ENCODE data around the gene MPZL3. TPM values are rescaled to one million over a fixed set of nuclear protein-coding genes. Genes with fewer than 3 reads are reported as not detected.
A peak's percentile ranks its signal among the peaks of the same experiment; 100 is the strongest.

MPZL3 gene
- total and polyA plus RNA-seq, 2 donors, result 3.9 to 7.0 TPM

DNA sequence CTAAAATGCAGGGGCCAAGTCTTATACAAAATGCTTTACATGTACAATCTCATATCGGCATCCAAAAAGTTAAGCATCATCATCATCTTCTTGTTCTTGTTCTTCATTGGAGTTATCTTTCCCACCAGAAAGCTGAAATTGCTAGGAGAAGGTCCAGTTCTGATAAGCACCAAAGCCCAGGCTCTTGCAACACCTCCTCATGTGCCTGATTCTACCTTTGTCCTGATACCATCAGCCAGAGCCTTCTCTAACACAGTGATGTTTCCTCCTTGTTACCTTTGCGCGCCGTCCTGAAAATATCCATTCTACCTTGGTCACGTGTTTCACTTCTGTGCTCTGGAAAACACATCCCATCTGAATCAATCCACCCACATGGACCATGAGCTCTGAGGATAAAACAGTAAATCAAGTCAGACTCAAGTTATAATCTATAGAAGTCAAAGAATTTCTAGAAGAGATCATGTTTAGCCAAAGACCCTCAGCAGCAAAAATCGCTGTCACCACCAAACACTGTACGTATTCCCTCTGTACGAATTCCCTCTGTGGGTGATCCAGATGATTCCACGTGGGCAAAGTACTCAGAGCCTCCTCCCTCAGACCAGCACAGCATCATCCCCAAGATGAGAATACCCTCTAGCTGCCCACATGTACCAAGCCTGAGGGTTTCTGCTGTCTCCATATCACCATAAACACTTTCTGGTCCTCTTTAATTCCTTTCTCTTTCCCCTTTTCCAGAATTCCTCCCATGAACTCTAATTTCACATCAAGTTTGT lies 46.4 kb downstream of the MPZL3 start:
- Histone ChIP-seq H3K36me3 (ENCODE audit: control insufficient read depth in 2 of 2, insufficient read depth in 2 of 2, low read length in 1 of 2) (peaks cover 0 to 19% of the 10 kb centered on the region in 2 donors), H3K27me3 (ENCODE audit: control insufficient read depth in 2 of 2, insufficient read depth in 1 of 2, low read length in 1 of 2) (no peaks in the 10 kb centered on the region)
- WGBS, result 97% methylated on average over 9 of the region's 9 CpGs

GRCh38 chr11:118202599-118203422 lies 49.4 kb downstream of the MPZL3 start:
- Histone ChIP-seq H3K27ac (ENCODE audit: low read depth in 1 of 2, low read length in 1 of 2) (peak overlapping the region; percentile 38 to 62), H3K4me1 (ENCODE audit: control insufficient read depth in 2 of 2, insufficient read depth in 2 of 2, low read length in 2 of 2) (peaks cover 34 to 60% of the 10 kb centered on the region in 2 donors), H3K4me3 (ENCODE audit: low read length in 2 of 2) (no peak overlapping the region), H3K36me3 (ENCODE audit: control insufficient read depth in 2 of 2, insufficient read depth in 2 of 2, low read length in 1 of 2) (peaks cover 0 to 22% of the 10 kb centered on the region in 2 donors), H3K9me3 (ENCODE audit: control insufficient read depth in 2 of 2, insufficient read depth in 1 of 2, low read length in 1 of 2) (no peaks in the 10 kb centered on the region), H3K27me3 (ENCODE audit: control insufficient read depth in 2 of 2, insufficient read depth in 1 of 2, low read length in 1 of 2) (no peaks in the 10 kb centered on the region)
- peak in 1 of 9 donors; percentile 70 for DNase-seq (ENCODE audit: low read depth in 6 of 9, low spot score in 9 of 9)
- WGBS, result 67% methylated on average over 7 of the region's 7 CpGs

More for the DNA sequence above, 46.4 kb downstream of the MPZL3 start:
- H3K4me3 ChIP-seq (ENCODE audit: low read length in 2 of 2), result no peak overlapping the region
- no peaks in the 10 kb centered on the region for H3K9me3 ChIP-seq (ENCODE audit: control insufficient read depth in 2 of 2, insufficient read depth in 1 of 2, low read length in 1 of 2)
- H3K4me1 ChIP-seq (ENCODE audit: control insufficient read depth in 2 of 2, insufficient read depth in 2 of 2, low read length in 2 of 2), result peaks cover 29 to 46% of the 10 kb centered on the region in 2 donors
- H3K27ac ChIP-seq (ENCODE audit: low read depth in 1 of 2, low read length in 1 of 2), result peak overlapping the region in 1 of 2 donors; percentile 84
- no peak for DNase-seq (ENCODE audit: low read depth in 6 of 9, low spot score in 9 of 9)

GRCh38 chr11:118201966-118202365 lies 50.2 kb downstream of the MPZL3 start:
- DNase-seq (ENCODE audit: low read depth in 6 of 9, low spot score in 9 of 9), result peak in 1 of 9 donors; percentile 7
- peaks cover 34 to 60% of the 10 kb centered on the region in 2 donors for H3K4me1 ChIP-seq (ENCODE audit: control insufficient read depth in 2 of 2, insufficient read depth in 2 of 2, low read length in 2 of 2)
- 92% methylated on average over 2 of the region's 2 CpGs for whole genome bisulfite sequencing
- H3K9me3 ChIP-seq (ENCODE audit: control insufficient read depth in 2 of 2, insufficient read depth in 1 of 2, low read length in 1 of 2), result no peaks in the 10 kb centered on the region
- H3K36me3 ChIP-seq (ENCODE audit: control insufficient read depth in 2 of 2, insufficient read depth in 2 of 2, low read length in 1 of 2), result peaks cover 0 to 26% of the 10 kb centered on the region in 2 donors
- H3K27me3 ChIP-seq (ENCODE audit: control insufficient read depth in 2 of 2, insufficient read depth in 1 of 2, low read length in 1 of 2), result no peaks in the 10 kb centered on the region
- no peak overlapping the region for H3K4me3 ChIP-seq (ENCODE audit: low read length in 2 of 2)
- H3K27ac ChIP-seq (ENCODE audit: low read depth in 1 of 2, low read length in 1 of 2), result no peak overlapping the region

- Histone ChIP-seq H3K27me3 (ENCODE audit: control insufficient read depth in 2 of 2, insufficient read depth in 1 of 2, low read length in 1 of 2) (no peaks in the 10 kb centered on the region), H3K4me3 (ENCODE audit: low read length in 2 of 2) (no peak overlapping the region), H3K9me3 (ENCODE audit: control insufficient read depth in 2 of 2, insufficient read depth in 1 of 2, low read length in 1 of 2) (no peaks in the 10 kb centered on the region), H3K4me1 (ENCODE audit: control insufficient read depth in 2 of 2, insufficient read depth in 2 of 2, low read length in 2 of 2) (peaks cover 28 to 53% of the 10 kb centered on the region in 2 donors), H3K27ac (ENCODE audit: low read depth in 1 of 2, low read length in 1 of 2) (peak overlapping the region; percentile 25 to 32), H3K36me3 (ENCODE audit: control insufficient read depth in 2 of 2, insufficient read depth in 2 of 2, low read length in 1 of 2) (peaks cover 0 to 25% of the 10 kb centered on the region in 2 donors)
- DNase-seq (ENCODE audit: low read depth in 6 of 9, low spot score in 9 of 9), result peak in 1 of 9 donors; percentile 63
- WGBS, result 82% methylated on average over 9 of the region's 9 CpGs
Measured at GRCh38 chr11:118200901-118201680, 51.1 kb downstream of the MPZL3 start.

GRCh38 chr11:118200497-118200896 lies 51.7 kb downstream of the MPZL3 start:
- peaks cover 28 to 48% of the 10 kb centered on the region in 2 donors for H3K4me1 ChIP-seq (ENCODE audit: control insufficient read depth in 2 of 2, insufficient read depth in 2 of 2, low read length in 2 of 2)
- no peak overlapping the region for H3K27ac ChIP-seq (ENCODE audit: low read depth in 1 of 2, low read length in 1 of 2)
- WGBS, result 97% methylated on average over 5 of the region's 5 CpGs
- no peak overlapping the region for H3K4me3 ChIP-seq (ENCODE audit: low read length in 2 of 2)
- H3K9me3 ChIP-seq (ENCODE audit: control insufficient read depth in 2 of 2, insufficient read depth in 1 of 2, low read length in 1 of 2), result no peaks in the 10 kb centered on the region
- no peaks in the 10 kb centered on the region for H3K27me3 ChIP-seq (ENCODE audit: control insufficient read depth in 2 of 2, insufficient read depth in 1 of 2, low read length in 1 of 2)
- H3K36me3 ChIP-seq (ENCODE audit: control insufficient read depth in 2 of 2, insufficient read depth in 2 of 2, low read length in 1 of 2), result peaks cover 0 to 20% of the 10 kb centered on the region in 2 donors
- DNase-seq (ENCODE audit: low read depth in 6 of 9, low spot score in 9 of 9), result no peak

DNA sequence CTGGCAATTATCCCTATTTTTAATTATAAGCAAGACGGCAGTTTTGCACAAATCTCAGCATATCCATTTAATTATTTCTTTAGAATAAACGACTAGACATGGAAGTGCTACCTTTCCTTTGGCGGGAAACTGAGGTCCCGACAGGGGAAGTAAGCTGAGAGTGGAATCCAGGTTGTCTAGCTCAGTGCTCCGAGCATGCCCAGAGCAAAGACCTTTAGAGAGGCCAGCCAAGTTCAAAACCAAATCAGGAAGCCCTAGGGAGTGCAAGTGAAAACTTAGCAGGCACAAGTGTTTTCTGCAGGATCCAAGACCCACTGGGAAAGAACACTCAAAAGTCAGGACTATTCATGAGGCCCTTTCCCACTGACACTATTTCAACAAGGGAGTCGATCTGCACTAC lies 53.0 kb downstream of the MPZL3 start:
- H3K4me3 ChIP-seq (ENCODE audit: low read length in 2 of 2), result no peak overlapping the region
- 96% methylated on average over 6 of the region's 6 CpGs for WGBS
- no peak overlapping the region for H3K27ac ChIP-seq (ENCODE audit: low read depth in 1 of 2, low read length in 1 of 2)
- DNase-seq (ENCODE audit: low read depth in 6 of 9, low spot score in 9 of 9), result no peak
- H3K27me3 ChIP-seq (ENCODE audit: control insufficient read depth in 2 of 2, insufficient read depth in 1 of 2, low read length in 1 of 2), result no peaks in the 10 kb centered on the region
- H3K9me3 ChIP-seq (ENCODE audit: control insufficient read depth in 2 of 2, insufficient read depth in 1 of 2, low read length in 1 of 2), result no peaks in the 10 kb centered on the region
- peaks cover under 1 to 27% of the 10 kb centered on the region in 2 donors for H3K36me3 ChIP-seq (ENCODE audit: control insufficient read depth in 2 of 2, insufficient read depth in 2 of 2, low read length in 1 of 2)
- peaks cover 25 to 44% of the 10 kb centered on the region in 2 donors for H3K4me1 ChIP-seq (ENCODE audit: control insufficient read depth in 2 of 2, insufficient read depth in 2 of 2, low read length in 2 of 2)

DNA sequence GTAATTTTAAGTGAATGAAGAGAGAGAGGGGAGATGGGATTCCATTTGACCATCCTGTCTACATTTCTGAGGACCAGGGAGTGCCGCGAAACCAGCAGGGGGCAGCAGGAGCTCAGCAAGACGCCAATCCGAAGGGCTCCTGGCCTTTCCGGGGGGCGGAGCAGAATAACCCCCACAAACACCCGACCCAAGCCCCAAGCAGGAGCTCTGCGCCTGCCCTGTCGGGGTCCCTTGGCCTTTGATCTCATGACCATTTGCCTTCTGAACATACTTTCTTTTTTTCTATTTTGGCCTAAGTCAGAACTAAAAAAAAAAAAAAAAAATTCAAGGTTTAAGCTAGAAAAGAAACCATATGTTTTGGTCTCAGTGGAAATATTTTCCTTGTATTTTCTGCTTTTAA lies 53.8 kb downstream of the MPZL3 start:
- no peaks in the 10 kb centered on the region for H3K9me3 ChIP-seq (ENCODE audit: control insufficient read depth in 2 of 2, insufficient read depth in 1 of 2, low read length in 1 of 2)
- no peaks in the 10 kb centered on the region for H3K27me3 ChIP-seq (ENCODE audit: control insufficient read depth in 2 of 2, insufficient read depth in 1 of 2, low read length in 1 of 2)
- peak; percentile 64 to 89 (median 79) for DNase-seq (ENCODE audit: low read depth in 6 of 9, low spot score in 9 of 9)
- H3K36me3 ChIP-seq (ENCODE audit: control insufficient read depth in 2 of 2, insufficient read depth in 2 of 2, low read length in 1 of 2), result peaks cover 5 to 27% of the 10 kb centered on the region in 2 donors
- H3K4me1 ChIP-seq (ENCODE audit: control insufficient read depth in 2 of 2, insufficient read depth in 2 of 2, low read length in 2 of 2), result peaks cover 24 to 42% of the 10 kb centered on the region in 2 donors
- 1% methylated on average over 9 of the region's 9 CpGs for whole genome bisulfite sequencing
- no peak overlapping the region for H3K27ac ChIP-seq (ENCODE audit: low read depth in 1 of 2, low read length in 1 of 2)
- H3K4me3 ChIP-seq (ENCODE audit: low read length in 2 of 2), result no peak overlapping the region

DNA sequence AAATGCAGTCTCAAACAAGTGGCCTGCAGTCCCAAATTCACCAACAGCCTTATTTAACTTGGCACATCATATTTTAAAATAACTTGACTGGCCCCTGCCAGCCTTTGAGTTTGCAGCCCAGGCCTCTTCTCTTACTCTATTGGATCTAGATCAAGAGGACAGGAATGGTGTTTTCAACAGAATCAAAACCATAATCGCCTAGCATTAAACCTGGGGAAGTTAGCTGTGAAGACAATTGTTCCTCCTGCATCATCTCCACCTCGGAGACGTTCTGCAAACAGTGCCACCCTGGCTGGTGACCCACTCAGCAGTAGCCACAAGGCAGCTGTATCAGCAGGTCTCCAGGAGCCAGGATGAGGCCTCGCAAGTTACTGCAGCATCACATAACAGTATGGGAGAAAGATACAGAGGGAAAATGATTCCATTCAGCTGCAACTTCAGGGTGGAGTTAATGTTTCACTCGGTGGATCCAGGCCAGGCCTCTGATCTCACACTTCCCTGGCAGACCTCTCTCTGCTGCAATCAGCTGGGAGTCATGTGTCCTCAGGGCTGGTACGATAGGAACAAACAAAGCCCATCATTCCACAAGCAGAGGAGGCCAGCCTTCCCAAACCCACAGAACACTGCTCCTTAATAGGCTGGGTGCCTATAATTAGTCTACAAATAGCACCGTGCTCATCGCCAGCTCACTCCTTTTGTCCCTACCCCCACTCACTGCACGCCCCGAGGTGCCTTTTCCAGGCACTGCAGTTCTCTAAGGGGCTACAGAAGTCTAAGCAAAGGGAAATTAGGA lies 57.1 kb downstream of the MPZL3 start:
- Histone ChIP-seq H3K4me3 (ENCODE audit: low read length in 2 of 2) (no peak overlapping the region), H3K27ac (ENCODE audit: low read depth in 1 of 2, low read length in 1 of 2) (peak overlapping the region in 1 of 2 donors; percentile 60), H3K9me3 (ENCODE audit: control insufficient read depth in 2 of 2, insufficient read depth in 1 of 2, low read length in 1 of 2) (no peaks in the 10 kb centered on the region), H3K27me3 (ENCODE audit: control insufficient read depth in 2 of 2, insufficient read depth in 1 of 2, low read length in 1 of 2) (no peaks in the 10 kb centered on the region), H3K36me3 (ENCODE audit: control insufficient read depth in 2 of 2, insufficient read depth in 2 of 2, low read length in 1 of 2) (peaks cover 5 to 18% of the 10 kb centered on the region in 2 donors), H3K4me1 (ENCODE audit: control insufficient read depth in 2 of 2, insufficient read depth in 2 of 2, low read length in 2 of 2) (peaks cover 5 to 10% of the 10 kb centered on the region in 2 donors)
- 91% methylated on average over 10 of the region's 10 CpGs for WGBS
- DNase-seq (ENCODE audit: low read depth in 6 of 9, low spot score in 9 of 9), result no peak
